Measurements from ENCODE around the gene TMEM198.

TMEM198 gene

DNA sequence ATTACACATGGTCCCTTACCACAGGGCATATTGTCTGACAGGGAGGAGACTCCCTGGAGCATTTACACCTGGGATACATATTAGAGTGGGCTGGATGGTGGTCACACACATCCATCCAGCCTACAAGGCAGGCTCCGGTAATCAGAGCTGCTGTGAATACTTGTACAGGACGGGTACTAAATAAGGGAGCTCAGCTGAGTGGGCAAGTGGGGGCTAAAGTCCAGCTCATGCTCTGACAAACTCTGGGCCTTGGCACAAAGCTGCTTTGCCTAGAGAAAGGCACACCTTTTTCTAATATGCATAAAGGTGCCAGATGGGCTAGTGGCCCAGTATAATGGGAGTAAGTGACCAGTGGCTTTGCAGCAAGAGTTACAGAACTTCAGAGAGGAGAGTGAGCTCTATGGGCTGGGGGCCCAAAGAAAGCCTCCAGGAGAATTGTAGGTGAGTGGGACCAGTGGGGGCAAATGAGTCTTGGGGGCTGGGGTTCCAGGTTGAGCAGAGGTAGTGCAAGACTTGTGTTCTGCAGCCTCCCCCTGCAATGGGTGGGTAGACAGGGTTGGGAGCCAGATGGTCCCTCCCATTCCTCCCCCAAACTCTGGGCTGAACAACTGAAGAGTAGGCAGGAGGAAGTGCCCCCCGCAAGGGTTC is 1.6 kb downstream of the TMEM198 start:
- DNase-seq (ENCODE audit: low spot score), result no peak

DNA sequence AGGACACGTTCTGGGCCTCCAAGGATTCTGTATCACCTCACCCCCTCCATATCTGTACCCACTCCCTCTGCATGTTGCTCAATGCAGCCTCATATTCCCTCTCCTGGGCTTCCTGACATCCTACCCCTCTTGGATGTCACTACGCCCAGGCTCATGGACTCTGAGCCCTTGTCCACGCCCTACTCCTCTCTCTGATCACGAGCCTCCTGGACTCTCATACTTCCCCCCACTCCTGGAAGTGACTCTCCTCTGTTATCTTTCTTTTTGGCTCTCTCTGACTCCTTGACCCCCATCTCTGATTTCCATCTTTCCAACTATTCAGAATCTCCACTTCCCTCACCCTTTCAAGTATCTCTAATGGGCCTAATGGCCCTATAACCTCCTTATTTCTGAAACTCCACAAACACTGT is 2.1 kb downstream of the TMEM198 start:
- no peak for DNase-seq (ENCODE audit: low spot score)

DNA sequence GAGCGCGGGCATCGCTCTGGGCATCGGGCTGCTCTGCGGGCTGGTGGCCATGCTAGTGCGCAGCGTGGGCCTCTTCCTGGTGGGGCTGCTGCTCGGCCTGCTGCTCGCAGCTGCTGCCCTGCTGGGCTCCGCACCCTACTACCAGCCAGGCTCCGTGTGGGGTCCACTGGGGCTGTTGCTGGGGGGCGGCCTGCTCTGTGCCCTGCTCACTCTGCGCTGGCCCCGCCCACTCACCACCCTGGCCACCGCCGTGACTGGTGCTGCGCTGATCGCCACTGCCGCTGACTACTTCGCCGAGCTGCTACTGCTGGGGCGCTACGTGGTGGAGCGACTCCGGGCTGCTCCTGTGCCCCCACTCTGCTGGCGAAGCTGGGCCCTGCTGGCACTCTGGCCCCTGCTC is 3.8 kb downstream of the TMEM198 start:
- DNase-seq (ENCODE audit: low spot score), result no peak

DNA sequence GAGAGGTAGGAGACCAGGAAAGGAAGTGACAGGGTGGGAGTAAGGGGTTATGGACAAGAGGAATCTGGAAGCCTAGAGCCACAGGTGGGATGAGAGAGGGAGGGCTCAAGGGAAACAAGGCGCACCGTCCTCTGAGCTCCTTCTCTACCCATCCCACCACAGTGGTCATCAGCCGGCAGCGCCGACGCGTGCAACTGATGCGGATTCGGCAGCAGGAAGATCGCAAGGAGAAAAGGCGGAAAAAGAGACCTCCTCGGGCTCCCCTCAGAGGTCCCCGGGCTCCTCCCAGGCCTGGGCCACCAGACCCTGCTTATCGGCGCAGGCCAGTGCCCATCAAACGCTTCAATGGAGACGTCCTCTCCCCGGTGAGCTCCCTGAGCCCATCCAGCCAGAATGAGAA is 5.2 kb downstream of the TMEM198 start:
- no peak for DNase-seq (ENCODE audit: low spot score)

DNA sequence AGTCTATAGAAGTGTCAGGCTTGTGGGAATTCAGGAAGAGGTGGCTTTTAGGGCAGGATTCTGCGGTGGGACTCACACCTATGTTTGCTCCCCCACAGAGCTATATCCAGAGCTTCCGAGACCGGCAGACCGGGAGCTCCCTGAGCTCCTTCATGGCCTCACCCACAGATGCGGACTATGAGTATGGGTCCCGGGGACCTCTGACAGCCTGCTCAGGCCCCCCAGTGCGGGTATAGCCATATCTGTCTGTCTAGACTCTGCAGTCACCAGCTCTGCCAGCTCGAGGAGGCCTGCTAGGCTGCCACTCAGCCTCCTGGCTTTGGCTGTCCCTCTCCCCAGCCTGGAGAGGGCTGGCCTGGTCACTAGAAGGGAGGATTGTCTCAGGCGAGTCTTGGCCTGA is 5.8 kb downstream of the TMEM198 start:
- no peak for DNase-seq (ENCODE audit: low spot score)

DNA sequence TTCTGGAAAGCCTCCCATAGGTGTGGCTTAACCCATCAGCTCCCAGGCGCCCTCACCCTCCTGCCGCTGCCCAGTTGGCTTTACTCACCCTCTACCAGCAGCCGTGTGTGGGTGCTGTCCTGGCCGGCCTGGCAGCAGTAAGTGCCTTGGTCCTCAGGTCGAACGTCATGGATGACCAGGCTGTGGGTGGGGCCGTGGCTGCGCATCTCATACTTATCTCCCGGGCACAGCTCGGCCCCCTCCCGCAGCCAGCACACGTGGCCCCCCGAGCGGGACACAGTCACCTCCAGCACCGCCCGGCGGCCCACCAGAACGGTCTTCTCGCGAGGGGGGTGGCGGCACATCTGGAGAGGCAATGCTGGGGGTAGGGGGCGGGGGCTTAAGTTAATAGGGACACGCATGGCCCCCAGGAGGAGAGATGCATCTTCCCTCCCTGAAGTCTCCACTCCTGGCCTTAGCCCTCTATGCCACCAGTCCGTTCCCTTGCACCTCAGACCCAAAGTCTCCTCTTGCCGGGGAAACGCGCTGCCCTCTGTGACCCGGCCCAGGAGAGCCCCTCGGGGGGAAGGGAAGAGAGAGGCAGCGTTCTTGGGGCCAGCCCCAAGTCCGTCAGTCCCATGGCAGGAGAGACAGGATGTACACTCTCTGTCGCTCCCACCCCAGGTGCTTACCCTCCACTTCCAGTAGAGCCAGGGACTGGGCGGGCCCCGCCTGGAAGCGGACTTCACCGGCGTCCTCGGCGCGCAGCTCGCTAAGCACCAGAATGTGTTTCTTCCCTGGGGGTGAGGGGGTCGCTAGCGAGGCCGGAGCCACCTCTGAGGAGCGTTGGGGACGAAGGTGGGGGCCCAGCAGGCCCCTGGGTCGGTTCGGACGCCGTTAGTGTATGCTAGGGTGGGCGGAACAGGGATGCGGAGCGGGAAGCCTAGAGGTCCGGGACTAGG is 7.9 kb downstream of the TMEM198 start:
- DNase-seq (ENCODE audit: low spot score), result no peak

DNA sequence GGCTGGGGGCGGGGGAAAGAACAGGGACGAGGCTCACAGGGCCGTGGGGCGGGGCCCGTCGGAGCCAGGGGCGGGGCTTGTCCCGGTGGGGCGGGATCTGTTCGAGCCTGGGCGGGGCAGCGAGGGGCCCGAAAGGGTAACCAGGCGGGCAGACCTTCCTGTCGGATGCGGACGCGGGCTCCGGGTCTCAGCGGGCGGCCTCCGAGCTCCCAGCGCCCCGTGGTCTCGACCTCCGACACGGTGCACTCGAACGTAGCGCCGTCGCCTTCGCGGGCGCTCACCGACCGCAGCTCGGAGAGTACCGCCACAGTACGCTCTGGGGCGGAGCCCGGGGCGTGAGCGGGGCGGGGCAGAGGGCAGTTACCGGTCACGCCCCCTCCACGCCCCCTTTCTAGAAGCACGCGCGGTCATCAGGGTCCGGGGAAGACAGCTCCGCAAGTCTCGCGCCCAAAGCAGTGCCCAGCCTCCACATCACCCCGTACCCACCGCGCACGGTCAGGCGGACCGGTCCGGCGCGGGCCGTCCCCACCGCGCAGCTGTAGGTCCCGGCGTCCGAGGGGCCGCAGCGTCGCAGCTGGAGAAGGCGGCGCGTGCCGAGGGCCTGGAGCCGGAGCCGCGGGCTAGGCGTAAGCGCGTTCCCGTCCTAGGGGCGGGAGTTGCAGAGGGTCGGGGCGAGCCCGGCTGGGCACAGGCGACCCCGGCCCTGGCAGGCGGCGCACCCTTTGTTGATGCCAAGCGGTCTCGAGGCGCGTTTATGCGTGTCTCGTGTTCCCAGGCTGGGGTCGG is 8.7 kb downstream of the TMEM198 start:
- peak; percentile 70 for DNase-seq (ENCODE audit: low spot score)

DNA sequence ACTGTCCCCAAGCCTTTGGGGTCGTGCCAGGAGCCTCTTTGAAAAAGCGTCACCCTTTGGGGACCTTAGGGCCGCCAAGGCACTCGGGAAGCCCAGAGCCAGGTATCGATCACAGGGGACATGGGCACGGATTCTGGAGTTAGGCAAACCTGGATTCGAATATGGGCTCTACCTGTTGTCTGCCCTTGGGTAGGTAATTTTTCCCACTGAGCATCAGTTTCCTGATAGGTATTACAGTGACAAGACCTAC is 9.3 kb downstream of the TMEM198 start:
- no peak for DNase-seq (ENCODE audit: low spot score)

DNA sequence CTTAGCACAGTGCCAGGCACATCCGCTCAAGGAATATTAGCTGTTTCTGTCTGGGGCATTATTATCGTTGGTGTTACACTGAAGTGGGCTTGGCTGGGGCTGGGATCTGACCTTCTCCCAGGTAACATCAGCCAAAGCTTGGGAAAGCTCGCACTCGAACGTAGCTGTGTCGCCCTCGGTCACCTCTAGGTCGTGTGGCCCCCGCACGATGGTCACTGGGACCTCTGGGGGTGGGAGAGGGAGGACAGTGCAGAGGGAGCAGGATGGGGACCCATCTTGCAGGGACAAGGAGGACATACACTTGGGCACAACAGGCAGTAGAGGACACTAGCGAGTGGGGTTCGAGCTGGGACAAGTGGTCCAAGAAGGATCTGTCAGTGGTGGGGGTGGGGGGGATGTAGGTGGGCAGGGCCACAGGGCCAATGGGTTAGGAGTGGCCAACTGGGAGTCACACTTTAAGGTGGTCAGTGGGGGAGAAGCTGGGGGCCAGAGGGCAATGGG is 9.7 kb downstream of the TMEM198 start:
- DNase-seq (ENCODE audit: low spot score), result no peak

DNA sequence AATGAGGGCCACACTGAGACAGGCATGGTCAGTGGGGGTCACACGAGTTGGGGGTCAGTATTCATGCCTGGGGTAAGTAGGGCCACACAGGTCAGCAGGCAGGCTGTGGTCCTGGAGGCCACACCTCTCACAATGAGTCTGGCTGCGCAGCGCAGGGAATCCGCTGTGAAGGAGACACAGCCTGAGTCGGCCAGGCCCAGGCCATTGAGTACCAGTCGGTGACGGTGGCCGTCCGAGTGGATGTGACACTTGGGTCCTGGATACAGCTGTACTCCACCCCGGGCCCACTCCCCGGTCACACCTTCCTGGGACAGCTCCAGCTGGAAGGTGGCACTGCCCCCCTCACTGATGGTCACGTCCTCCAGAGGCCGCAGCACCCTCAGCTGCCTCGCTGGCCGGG is 10.5 kb downstream of the TMEM198 start:
- no peak for DNase-seq (ENCODE audit: low spot score)

DNA sequence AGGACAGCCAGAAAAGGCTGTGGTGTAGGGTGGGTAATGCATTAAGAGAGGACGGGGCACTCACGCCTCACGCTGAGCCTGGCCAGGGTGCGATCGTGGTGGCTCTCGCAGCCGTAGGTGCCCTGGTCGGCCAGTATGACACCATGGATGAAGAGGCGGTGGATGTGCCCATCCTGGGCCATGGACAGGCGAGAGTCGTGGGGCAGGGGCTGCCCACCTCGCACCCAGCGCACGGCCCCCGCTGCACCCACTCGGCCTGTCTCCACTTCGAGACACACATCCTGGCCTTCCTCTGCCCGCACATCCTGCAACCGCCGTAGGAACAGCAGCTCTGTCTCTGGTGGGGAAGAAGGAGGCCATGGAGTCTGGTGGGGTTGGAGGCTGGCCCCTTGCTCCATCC is 12.1 kb downstream of the TMEM198 start:
- DNase-seq (ENCODE audit: low spot score), result no peak

DNA sequence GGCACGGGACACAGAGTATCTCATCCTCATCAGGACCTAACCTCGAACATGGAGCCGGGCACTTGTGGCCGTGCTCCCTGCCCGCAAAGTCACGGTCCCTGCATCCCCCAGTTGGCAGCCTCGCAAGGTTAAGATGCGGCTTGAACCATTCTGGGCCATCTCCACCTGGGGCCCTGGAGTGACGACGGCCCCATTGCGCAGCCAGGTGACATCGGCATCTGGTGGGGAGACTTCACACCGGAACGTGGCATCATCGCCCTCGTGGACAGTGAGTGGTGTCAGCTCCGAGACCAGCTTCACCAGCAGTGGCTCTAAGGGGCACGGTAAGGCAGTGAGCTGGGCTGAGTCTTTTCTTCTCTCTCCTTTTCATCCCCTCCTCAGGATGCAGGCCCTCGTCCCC is 12.6 kb downstream of the TMEM198 start:
- DNase-seq (ENCODE audit: low spot score), result no peak

DNA sequence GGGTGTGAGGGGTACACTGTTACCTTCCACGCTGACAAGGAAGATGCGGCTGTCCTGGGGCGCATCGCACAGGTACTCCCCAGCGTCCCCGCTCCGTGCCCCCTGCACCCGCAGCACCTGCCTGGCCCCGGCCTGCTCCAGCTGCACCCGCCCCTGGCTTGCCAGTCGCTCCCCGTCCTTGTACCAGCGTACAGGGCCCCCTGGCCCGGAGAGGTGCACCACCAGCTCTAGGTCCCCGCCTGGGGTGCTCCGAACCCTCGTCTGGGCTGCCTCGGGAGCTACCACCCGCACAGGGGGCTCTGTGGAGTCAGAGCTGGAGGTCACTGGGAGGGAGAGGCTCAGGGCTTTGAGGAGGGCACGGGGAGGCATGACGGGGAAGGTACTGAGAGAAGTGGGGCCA is 13.5 kb downstream of the TMEM198 start:
- DNase-seq (ENCODE audit: low spot score), result no peak

DNA sequence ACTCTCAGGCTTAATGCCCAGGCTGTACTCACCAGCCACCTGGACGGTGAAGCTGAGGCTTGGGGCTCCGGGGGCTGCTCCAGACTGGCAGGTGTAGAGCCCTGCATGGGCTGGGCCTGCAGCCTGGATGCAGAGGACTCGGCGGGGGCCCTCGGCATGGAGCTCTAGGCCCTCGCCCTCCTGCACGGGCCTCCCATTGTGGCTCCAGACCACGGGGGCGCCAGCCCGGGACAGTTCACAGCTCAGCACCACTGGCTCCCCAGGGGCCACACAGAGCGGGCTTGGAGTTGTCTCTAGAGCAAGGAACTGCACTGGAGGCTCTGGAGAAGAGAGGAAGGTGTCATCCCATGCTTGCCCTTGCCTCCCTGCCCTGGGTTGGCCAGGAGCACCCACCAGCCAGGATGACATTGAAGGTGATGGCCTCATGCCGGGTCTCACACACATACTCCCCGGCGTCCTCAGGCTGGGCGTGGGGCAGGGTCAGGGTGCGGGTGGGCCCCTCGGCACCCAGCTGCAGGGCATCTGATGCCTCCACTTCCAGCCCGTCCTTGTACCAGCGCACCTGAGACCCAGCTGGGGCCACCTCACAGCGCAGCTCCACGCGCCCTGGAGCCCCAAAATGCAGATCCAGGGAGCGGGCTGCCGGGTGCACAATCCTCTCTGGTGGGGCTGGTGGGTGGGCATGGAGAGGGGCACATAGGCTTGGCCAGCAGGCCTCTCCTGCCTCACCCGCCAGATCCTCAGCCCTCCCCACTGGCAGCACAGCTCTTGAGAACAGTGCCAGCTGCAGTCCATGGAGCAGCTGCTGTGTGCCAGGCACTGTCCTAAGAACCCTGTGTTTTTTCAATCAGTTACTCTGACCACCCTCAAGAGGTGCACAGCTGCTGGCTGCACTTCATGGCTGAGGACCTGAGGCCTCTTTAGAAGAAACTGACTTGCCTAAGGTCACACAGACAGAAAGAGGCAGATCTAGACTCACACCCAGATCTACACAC is 14.3 kb downstream of the TMEM198 start:
- DNase-seq (ENCODE audit: low spot score), result no peak

DNA sequence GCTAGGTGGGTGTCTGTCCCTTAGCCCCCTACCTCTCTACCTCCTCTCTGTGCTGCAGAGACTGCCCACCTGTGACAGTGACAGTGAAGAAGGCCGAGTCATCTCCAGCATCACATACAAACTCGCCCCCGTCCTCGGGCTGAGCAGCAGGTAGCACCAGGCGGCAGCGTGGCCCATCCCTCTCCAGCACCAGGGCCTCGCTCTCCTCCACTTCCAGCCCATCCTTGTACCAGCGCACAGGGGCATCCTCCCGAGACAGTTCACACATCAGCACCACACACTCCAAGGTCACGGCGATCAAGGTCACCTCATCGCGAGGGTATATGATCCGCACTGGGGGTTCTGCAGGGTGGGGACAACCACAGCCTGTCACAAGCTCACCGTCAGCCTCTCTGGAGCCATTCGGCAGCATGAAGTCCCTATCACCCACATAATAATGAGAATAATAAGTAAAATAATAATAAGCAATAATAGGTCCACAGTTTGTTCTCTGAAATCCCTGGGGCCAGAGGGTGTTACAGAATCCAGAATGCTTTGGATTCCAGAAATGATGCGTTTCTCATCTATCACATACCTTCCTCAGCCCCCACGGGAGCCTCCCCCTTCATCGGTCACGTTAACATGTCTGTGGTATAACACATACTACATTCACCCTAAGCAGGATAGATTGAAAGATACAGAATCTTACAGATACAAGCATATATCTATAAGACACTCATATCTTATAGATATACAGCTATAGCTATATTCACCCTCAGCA is 15.5 kb downstream of the TMEM198 start:
- DNase-seq (ENCODE audit: low spot score), result no peak

DNA sequence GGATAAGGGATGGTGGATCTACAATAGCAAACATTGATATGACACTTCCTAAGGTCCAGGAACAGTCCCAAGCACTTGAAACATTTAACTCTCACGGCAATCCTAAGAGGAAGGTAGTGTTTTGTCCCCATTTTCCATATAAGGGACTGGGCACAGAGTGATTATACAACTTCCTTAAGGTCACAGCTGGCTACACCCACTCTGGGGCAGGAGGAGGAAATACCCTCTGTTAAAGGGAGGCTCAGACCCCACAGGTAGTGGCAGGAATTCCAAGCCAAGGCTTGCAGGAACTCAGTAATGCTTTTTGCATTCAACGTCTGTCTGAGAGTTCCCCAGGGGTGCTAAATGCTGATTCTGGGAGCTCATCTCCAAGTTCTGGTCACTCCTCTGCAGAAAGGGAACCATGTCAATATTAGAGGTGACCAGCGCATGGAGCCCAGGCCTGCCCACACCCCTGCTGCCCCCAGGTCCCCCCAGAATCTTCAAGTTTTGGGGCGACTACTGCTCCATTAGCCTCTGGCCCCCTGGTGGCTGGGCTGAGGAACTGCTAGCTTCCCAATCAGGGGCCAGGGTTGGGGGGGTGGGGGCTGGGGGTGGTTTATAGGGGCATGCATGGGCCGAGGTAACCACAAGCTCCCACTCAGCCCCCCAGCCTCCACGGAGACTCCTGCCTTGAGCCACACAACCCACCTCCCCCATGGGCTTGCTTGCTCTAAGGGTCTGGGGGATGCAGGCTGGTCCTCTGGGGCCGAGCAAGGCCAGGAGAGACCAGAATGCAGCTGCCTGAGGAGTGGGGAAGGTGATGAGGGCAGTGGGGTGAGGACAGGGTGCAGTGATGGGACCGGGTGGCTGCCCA is 16.4 kb downstream of the TMEM198 start:
- DNase-seq (ENCODE audit: low spot score), result no peak

DNA sequence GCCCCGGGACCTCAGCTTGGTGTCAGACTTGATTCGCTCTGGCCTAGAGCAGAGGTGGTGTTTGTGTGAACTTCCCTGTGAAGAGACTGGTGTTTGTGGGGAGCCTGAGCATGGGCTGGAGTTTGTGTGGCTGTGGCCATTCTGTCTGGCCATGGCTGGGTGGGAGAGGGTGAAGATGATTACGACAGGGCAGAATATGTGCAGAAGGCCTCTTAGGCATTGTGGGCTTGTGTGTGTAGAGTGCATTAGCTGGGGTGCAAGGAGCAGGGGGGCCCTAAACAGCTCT is 17.0 kb downstream of the TMEM198 start:
- no peak for DNase-seq (ENCODE audit: low spot score)

DNA sequence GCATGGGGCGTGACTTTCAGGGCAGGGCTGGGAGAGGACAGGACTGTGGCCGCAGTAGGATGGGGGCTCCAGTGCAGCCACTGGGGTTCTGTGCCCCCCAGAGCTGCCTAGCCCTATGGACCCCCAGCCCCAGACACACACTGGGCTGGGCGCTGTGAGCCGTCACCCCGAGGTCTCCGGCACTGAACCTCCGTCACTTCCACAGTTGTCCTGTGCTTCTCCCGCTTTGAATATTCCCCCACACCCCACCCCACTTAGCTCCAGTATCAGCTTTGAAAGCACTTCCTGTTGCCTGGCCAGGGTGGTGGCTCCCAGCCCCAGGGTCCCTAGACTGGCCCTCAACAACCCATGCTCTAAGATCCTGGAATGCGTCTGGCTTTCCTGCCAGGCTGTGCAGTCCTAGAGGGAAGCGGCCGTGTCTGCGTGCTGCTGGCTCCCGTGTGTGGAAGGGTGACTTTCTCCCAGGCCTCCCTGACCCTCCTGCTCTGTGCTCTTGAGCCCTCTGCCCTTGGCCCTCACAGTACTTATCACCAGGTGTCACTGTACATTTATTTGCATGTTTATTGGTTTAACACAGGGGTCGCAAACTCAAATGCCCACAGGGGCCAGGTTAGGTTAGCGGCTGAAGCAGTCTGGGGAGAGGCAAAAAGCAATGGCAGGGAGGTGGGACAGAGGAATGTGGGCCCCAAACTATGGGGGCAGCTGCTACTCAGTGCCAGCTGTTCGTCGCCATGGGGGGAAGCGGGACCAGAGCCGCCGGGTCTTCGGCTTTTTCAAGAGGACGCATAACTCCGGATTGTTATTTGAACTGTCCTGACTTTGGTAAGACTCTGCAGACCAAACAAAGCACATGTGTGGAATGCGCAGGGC is 17.6 kb downstream of the TMEM198 start:
- DNase-seq (ENCODE audit: low spot score), result no peak
